Activated CD4-positive, CD25-positive, alpha-beta regulatory T cell treated with anti-CD3 and anti-CD28 coated beads, Interleukin-2, amount 50 U/mL, for 72 hours (primary cell): ENCODE results near the gene PIH1D1.
A peak's percentile ranks its signal among the peaks of the same experiment; 100 is the strongest.
"Not testable (repeated sequence)": the region's sequence is repeated elsewhere in the genome, so short reads cannot be mapped to it uniquely, and the experiment has no call there.

Experiments used
- DNase-seq: peaks from one replicate; pipeline ENCODE4 v3.0.0; 2021

PIH1D1 gene

DNA sequence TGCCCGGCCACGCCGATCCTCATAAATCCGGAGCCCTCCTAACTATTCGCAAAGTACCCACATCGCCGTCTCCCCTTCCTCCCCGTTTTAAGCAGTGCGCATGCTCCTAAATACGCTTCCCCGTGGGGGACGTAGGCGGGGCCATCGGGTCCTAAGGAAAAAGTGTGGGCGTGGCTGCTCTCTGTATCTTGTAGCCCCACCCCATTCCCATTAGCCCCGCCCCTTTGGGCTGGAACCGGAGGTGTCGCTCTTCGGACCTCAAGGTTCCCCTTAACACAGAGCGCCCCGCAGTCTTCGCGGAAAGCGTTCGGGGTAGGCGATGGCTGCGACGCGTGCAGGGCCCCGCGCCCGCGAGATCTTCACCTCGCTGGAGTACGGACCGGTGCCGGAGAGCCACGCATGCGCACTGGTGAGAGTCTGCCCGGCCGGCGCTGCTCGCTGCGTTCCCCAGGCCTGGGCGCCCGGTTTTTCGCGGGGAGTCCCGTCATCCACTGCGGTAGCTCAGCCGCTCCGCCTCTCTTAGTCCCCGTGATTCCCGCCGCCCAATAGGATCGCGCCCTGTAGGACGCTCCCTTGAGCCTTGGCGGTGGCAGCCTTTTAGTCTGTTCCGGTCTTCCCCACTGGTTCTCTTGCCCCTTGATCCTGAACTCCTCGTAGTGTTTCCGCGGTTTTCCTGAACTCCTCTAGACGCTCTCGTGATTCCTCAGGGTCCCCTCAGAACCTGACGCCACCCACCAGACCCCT is 1.6 kb upstream of the PIH1D1 start, which contains the start of gene ALDH16A1:
Gene ALDH16A1 (plus strand): TSS at position 213 of the 744 bp plus-strand sequence. CDS start 107 bp downstream, at position 320.
- peak; percentile 98 for DNase-seq

DNA sequence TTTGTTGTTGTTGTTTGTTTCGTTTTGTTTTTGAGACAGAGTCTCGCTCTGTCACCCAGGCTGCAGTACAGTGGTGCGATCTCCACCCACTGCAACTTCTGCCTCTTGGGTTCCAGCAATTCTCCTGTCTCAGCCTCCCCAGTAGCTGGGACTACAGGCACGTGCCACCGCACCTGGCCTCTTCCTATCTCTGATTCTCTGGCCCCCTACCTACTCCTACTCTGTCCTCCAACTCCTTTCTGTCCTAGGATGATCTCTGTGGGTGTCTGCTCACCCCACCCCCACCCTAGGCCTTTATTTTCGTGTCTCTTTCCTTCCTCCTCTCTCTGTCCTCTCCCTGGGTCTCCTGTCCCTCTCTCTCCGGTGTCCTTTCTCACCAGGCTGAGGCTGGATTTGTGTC is 1.2 kb downstream of the PIH1D1 start:
- no peak for DNase-seq

DNA sequence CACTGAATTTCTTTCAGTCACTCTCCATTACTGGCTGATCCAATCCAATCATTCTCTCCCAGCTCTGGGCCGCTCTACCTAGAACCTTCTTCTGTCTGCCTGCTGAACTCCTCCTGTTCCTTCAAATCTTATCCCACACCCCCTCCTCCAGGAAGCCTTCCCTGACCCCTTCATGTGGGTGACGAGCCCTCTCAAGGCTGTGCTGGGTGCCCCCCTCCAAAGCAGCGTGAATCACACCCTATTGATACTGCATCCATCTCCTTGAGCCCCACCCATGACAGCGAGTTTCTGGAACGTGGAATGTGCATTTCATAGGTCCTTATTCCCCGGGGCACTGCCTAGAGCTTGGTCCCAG is 3.2 kb downstream of the PIH1D1 start:
- no peak for DNase-seq

DNA sequence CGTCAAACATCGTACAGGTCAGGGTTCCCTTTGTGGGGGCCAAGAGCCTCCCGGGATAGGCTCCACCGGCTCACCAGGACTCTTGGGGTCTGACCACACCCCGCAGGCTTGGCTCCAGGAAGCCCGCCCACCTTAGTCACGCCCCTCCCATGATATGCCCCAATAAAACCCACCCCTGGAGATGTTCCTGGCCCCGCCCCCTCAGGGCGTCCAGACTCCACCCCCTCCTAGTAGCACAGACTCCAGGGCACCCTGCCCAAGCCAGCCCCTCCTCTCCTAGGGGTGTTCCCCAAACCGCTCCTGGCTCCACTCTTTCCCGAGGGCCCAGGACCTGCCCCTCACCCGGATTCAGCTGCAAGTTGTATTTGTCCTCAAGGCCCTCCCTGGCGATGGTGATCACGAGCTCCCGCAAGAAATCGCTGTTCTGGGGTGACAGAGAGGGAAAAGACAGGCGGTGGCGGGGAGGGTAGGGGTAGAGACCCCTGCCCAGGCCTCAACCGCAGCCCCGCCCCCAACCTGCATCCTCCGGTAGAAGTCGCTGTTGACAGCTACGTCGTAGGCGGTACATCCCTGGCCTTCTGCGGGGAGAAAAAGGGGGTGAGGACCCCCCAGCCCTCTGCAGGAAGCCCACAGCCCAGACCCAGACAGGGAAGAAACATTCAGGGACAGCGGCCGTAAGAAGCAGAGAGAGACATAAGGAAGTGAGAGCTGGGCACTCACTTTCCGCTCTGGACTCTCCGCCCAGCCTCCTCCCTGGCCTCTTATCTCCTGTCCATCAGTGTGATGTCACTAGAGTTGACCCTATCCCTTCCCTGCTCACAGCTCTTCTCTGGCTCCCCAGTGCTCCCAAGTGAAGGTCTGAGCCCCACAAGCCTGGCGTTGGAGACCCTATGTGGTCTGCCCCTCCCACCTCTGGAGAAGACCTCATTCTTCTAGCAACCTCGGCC is 3.9 kb downstream of the PIH1D1 start:
- no peak for DNase-seq

DNA sequence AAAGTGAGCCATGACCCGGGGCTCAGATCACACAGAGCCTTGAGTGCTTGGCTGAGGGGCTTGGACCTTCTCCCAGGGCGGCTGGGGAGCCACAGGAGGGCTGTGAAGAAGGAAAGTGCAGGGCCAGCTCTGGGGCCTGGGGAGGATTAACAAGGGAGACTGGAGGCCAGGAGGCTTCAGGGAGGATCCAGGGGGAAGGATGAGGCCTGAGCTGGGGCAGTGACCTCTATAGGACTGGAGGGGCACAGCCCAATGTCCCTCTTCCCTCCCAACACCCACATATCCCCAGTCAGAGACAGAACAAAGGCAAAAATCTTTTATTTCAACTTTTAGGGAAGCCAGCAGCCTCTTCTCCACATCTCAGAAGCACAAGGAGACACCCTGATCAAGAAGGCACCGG is 5.6 kb downstream of the PIH1D1 start:
- no peak for DNase-seq

DNA sequence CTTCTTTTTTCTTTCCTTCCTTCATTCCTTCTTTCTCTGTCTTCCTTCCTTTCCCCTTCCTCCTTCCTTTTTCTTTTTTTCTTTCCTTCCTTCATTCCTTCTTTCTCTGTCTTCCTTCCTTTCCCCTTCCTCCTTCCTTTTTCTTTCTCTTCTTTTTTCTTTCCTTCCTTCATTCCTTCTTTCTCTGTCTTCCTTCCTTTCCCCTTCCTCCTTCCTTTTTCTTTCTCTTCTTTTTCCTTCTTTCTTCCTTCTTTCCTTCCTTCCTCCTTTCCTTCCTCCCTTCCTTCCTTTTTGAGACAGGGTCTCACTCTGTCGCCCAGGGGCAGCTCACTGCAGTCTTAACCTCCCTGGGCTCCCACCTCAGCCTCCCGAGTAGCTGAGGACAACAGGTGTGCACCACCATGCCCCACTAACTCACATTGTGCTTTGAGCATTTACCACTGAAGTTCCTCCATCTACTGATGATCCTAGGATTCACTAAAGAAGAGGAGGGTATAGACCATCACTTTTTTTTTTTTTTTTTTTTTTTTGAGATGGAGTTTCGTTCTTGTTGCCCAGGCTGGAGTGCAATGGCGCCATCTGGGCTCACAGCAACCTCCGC is 7.4 kb downstream of the PIH1D1 start:
- DNase-seq = not testable (repeated sequence)

DNA sequence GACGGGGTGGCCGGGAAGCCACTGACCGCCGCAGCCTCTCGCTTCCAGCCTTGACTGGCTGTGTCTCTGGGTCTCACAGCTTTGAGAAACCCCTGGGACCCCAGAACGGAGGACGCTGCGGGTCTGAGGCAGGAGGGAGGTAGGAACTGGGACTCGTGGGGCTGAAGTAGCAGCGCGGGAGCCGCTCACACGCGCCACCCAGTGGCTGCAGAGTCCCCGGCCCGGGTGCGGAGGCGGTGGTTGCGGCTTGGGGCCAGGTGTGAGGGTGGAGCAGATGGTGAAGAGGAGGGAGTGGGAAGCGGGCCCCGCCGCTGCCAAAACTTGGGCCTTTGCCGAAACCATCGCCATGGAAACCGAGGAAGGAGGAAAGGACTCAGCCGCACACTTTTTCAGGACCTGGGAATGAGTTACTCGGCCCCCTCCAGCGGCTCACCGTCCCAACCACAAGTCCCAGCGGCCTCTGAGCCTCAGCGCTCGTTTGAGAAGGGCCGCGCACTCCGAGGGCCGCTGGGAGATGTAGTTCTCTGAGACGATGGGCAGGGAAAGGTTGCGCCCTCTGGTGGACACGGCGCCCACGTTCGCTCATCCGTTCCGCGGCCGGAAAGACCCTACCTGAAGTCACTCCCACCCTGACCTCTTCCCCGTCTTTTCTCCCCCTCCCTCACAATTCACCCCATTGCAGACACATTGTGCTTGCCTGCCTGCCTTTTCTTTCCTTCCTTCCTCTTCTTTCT is 8.1 kb downstream of the PIH1D1 start:
- peak; percentile 96 for DNase-seq

DNA sequence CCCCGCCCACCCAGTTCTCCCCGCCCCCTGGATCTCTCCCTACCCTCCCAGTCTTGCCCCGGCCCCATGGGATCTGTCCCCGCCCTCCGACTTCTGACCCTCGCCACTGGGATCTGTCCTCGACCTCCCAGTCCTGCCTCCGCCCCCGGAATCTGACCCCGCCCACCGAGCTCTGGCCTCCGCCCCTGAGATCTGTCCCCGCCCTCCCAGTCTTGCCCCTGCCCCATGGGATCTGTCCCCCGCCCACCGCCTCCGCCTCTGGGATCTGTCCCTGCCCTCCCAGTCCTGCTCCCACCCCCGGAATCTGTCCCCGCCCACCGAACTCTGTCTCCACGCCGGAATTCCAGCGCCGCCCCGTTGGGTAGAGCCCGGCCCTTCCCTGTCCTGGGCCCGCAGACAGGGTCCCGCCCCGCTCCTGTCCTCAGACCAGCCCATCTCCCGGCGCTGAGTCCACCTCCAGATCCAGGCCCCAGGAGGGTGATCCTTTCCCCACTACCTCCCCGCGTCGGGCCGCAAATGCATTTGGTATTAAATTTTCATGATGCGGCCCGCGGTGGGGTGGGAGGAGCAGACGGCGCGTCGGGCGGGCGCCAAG is 8.7 kb downstream of the PIH1D1 start:
- peak; percentile 62 for DNase-seq

DNA sequence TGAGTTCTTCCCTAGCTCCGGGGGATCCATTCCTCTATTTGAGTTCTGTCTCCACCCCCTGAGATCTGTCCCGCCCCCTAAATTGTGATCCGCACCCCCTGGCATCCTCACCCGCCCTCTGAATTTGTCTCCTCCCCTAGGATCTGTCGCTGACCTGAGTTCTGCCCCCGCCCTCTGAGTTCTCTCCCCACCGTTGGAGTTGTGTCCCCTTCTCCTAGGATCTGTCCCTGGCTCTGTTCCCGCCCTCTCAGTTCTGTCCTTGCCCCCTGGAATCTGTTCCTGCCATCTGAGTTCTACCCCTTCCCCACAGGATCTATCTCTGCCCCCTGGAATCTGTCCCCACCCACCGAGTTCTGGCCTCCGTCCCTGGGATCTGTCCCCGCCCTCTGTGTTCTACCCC is 9.3 kb downstream of the PIH1D1 start:
- no peak for DNase-seq

DNA sequence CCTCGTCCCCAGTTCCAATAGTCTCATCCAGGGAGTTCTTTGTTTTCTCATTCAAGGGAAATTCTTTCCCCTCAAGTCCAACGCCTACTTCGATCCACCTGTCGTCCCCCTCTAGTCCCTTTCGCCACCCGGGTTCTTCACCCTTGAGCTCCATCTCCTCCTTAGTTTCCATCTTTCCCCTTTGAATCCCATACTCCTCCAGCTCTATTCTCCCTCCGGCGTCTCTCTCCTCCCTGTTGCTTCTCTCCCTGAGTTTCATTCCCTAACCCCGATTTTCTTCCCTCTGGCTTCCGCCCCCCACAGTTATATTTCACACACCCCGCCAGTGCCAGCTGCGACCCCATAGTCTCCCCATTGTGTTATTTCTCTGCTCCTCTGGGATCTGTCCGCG is 9.7 kb downstream of the PIH1D1 start:
- DNase-seq = no peak

DNA sequence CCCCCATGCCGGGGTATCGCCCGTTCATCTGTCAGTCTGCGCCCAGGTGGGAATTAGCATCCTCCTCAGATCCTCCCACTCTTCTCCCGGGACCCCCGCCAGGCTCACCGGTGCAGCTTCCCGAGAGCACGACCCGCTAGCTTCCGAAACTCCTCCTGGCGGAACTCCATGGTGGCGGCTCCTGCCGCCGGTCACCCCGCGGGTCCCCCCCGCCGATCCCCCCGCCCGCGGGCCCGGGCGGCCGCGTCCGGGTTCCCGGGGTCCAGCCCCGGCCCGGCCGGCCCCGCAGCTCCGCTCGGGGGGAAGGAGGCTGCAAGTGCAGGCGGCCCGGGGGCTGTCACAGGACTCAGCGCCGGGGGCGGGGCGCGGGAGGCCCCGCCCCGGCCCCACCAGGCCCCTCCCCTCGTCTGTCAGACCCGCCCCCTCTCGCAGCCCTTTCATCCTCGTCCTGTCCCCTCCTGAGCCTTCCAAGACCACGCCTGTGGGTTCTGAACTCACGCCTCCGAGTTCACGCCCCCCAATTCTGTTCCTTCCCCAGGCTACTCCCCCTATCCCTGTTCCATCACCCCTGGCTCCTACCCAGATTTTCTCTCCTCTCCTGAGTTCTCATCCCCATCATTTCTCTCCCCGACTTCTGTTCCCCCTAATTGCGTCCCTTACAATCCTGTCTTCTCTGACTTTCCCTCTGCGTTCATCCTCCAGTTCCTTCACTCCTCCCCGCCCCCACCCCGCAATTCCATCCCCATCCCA is 10.2 kb downstream of the PIH1D1 start, which contains the start of gene SLC17A7:
Gene SLC17A7 (minus strand): TSS at position 318 of the 750 bp plus-strand sequence. CDS start 148 bp downstream, at position 170.
- no peak for DNase-seq

DNA sequence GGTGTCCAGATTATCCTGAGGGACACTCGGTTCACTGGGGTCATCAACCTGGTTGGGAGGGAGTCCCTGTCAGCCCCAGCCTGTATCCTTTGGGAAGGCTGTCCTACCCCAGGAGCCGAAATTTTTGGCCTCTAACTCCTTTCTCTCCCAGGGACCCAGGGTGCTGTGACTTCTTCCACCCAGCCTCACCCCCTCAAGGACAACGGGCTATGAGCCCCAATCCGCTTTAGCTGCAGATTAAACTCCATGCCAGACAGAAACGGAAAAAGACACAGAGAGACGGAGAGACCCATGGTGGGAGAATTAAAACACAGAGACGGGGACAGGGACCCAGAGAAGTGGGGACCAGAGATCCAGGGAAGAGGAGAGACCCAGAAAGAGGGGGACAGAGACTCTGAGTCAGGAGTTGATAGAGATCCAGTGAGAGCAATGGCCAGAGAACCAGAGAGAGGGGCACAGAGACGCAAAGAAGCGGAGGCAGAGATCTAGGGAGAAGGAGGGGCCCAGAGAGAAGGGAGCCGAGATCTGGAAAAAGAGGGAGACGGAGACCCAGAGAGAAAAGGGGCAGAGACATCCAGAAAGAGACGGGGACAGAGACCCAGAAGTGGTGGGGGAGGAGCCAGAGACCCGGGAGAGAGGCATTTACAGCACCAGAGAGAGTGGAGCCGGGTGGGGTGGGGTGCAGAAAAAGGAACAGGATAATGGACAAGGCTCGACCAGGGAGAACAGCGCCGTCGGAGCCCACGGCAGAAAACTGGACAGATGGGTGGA is 11.0 kb downstream of the PIH1D1 start:
- DNase-seq = no peak

DNA sequence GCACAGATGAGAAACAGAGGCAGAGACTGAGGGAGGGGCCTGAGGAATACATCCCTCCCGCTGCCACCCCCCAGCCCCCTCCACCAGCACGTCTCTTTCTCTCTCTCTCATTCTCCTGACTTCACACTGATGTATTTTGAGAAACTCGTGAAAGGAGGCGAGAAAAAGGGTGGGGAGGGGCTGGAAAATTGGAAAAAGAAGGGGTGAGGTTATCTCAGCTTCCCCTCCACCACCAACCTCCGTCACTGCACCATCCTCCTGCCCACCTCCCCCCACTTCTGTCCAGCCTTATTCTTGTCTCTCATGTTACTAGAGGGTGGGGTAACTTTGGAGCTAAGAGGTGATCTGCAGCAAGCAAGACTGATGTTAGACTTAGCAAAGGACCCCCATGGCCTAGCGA is 11.8 kb downstream of the PIH1D1 start:
- no peak for DNase-seq

DNA sequence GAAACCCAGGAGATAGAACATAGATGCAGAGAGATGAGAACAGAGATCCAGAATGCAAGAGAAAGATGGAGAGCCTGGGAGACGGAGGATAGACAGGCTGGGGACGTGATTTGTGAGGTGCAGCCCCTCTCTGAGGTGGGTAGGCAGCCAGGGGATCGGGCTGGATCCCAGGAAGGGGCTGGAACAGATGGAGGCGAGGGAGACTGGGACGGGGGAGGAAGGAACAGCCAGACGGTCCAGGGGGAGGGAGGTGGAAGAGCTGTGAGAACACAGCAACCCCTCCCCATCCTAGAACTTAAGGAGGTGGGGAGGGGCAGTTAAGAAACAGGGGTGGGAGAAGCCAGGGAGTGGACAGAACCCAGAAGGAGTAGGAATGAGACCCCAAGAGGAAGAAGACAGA is 13.4 kb downstream of the PIH1D1 start:
- DNase-seq = no peak

DNA sequence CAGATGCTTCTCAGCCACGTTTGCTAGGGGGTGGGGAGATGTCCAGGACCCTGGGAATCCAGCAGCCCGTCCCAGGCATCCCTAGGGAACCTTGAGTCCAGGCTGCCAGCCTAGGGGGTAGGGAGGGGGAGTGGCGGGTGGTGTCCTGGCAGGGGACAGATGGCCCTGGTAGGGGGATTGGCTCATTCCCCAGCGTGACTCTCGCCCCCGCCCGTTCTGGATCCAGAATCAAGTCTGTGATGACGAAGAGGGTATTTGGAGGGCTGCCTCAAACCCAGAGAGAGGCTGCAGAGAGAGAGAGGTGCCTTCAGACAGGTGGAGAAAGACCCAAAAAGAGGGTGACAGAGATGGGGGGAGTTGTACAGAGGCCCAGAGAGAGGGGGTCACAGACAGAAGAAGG is 14.4 kb downstream of the PIH1D1 start:
- no peak for DNase-seq

DNA sequence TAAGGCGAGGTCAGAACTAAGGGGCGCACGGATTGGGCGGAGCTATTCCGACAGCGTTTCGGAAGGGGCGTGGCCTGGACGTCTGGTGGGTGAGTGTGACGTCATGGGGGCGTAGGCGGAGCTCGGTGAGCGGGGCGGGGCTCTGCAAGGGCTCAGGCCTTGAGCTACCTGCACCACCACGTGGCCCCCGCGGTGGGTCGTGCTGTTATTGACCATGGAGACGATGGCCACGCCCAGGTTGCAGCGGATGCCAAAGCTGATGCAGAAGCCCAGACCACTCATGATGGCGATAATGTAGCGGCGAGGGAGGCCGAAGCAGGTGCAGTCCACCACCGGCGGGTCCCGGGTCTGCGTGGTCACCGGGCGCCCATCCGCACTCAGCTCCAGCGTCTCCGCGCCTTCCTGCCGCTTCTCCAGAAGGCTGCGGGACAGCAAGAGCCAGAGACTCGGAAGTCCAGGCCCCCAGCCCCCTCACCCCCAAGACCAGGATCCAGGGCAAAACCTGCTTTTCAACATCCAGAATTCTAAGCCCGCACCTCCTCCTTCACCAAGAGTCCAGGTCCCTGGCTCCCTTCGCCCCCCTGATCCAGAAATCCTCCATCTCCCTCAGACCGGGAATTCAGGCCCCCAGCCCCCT is 15.1 kb downstream of the PIH1D1 start:
- DNase-seq = peak; percentile 64

DNA sequence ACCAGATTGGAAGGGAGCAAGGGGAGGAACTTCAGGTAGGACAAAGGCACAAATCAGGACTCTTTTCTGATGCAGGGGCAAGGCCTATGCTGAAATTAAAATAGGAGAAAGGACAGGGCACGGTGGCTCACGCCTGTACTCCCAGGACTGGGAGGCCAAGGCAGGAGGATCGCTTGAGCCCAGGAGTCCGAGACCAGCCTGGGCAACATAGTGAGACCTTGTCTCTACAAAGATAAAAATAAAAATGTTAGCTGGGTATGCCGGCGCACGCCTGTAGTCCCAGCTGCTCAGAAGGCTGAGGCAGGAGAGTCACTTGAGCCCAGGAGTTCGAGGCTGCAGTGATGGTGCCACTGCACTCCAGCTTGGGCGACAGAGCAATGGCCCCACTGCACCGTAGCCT is 15.9 kb downstream of the PIH1D1 start:
- DNase-seq = no peak

DNA sequence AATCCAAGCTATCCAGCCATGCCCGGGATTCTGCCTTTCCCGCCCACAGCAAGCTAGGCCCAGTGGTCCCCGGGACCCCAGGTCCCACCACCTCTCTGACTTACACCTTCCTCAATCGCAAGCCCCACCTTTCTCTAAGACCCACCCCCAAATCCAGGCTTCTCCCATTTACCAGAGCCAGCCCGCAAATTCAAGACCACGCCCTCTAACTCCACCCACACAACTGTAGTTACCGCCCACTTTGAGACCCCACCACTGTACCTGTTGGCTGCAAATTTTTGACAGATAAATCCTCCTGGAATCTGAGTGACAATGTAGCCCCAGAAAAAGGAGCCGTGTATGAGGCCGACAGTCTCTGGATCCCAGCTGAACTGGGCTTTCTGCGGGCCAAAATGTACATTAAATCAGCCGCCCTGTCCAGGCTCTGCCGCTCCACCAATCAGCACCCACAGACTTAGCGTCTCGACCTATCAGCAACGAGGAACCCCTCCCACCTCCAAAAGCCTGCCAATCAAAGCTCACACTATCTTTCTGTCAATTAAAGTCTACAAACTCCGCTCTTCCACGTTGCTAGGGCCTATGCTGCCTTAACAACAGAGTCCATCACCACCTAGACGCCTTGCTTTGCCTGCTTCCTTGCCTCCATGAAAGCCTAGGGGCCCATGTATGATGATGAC is 16.6 kb downstream of the PIH1D1 start:
- DNase-seq = no peak

DNA sequence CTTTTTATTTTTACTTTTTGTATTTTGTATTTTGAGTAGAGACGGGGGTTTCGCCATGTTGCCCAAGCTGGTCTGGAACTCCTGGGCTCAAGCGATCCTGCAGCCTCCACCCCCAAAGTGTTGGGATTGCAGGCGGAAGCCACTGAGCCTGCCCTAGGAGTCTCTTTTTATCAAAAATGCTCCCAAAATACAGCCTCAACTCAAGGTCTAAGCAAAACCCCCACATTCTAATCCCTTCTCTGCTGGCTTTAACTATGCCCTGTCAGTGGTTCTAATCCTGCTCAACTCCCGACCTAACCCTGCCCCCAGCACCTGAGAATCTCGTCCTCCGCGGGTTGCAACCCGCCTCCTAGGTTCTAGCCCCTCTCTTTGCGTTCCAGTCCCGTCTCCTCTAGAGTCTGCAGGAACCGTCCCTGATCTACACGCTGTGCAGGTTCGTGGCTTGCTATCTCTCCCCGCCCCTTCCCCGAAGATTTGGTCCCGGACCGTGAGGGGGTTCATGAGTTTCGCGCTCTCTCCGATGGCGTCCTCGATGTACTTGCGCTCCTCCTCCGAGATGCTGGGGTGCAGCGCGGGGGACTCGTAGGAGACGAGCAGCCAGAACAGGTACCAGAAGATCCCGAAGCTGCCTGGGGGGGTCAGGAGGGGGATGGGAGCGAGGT is 18.2 kb downstream of the PIH1D1 start:
- DNase-seq = no peak
